ENCODE measurements around the gene TXNRD2.

- no peak for TF ChIP-seq CTCF (conservative IDR thresholded peaks at IDR 0.05)
- no peak for TF ChIP-seq EZH2 (IDR thresholded peaks at IDR 0.05; ENCODE audit: low read depth)
These were observed 77.0 kb downstream of the TXNRD2 start for GRCh38 chr22:19864538-19865106.

All from PC-9 (cell line).